Heart right ventricle (tissue), 16 donors: ENCODE data around the gene REM1. TPM values are rescaled to one million over a fixed set of nuclear protein-coding genes. Genes with fewer than 3 reads are reported as not detected.
"Not testable (repeated sequence)": the region's sequence is repeated elsewhere in the genome, so short reads cannot be mapped to it uniquely, and the experiment has no call there.

Source experiments
- ATAC-seq, 8 donors: fragments of 200-7000 bp; cut with Tn5 transposase; one replicate each; pipeline ENCODE4 v1.9.1; 2020; ENCODE audit warnings: mild to moderate bottlenecking in 8 of 8, moderate library complexity in 8 of 8, moderate number of reproducible peaks in 1 of 8
- DNase-seq, 2 donors: peaks; one replicate each; pipeline ENCODE4 v3.0.0-alpha.2; 2020
- H3K27ac ChIP-seq, 10 donors: fragments of 200-600 bp; sonication (generic) in 2 of 10; one replicate each; pipeline versions ENCODE4 v1.5.0 to v1.8.0; 2020 to 2022; ENCODE audit warnings: mild to moderate bottlenecking in 3 of 10
- H3K27me3 ChIP-seq, 7 donors: fragments of 200-600 bp; one replicate each; pipeline ENCODE4 v1.8.0; 2021 to 2022; ENCODE audit warnings: mild to moderate bottlenecking in 2 of 7
- H3K36me3 ChIP-seq, 9 donors: fragments of 200-600 bp; sonication (generic) in 1 of 9; one replicate each; pipeline versions ENCODE4 v1.5.0 to v1.8.0; 2020 to 2022; ENCODE audit warnings: mild to moderate bottlenecking in 2 of 9
- H3K4me1 ChIP-seq, 9 donors: fragments of 200-600 bp; sonication (generic) in 1 of 9; one replicate each; pipeline versions ENCODE4 v1.5.0 to v1.8.0; 2020 to 2022; ENCODE audit warnings: mild to moderate bottlenecking in 4 of 9
- H3K4me3 ChIP-seq, 10 donors: fragments of 200-600 bp; sonication (generic) in 2 of 10; one replicate each; pipeline versions ENCODE4 v1.5.0 to v1.8.0; 2020 to 2022; ENCODE audit warnings: mild to moderate bottlenecking in 7 of 10, moderate library complexity in 2 of 10
- H3K9me3 ChIP-seq, 11 donors: fragments of 200-600 bp in 10 of 11; sonication (generic) in 2 of 11; one replicate each; pipeline versions ENCODE4 v1.5.0 to v1.8.0; 2013 to 2022; ENCODE audit warnings: mild to moderate bottlenecking in 2 of 11, control low read depth in 1 of 11, moderate library complexity in 1 of 11
- WGBS, 2 donors: extraction: QIAGEN DNeasy Blood & Tissue Kit; methylation state at CpG; one replicate each; pipeline ENCODE4 v1.1.7; 2013; ENCODE audit warnings: inconsistent platforms in 1 of 2; 5-methylcytosine and 5-hydroxymethylcytosine counted together
- intact Hi-C, 10 donors: fragments of 100-400 bp; cut with DNase I; formaldehyde crosslinking; loops; one replicate each; pipeline versions ENCODE4 v1.11.1 to v1.14.2; 2022
- long read RNA-seq, 3 donors: library from polyadenylated mRNA; unstranded; transcript quantifications; one replicate each; pipeline ENCODE4 v2.0.0, GENCODE V29; 2020 to 2021
- polyA plus RNA-seq, 2 donors: library from polyadenylated mRNA; stranded (reverse); fragments of 200-250 nt; gene quantifications; one replicate each; pipeline ENCODE4 v1.2.3, GENCODE V29; 2013
- total RNA-seq, 10 donors: library from RNA; stranded (reverse); fragmentation: NEBNext Ultra II Directional in 3 of 10; extraction: Animal tissue kit (Norgen Biotek cat#: 25700) in 3 of 10; gene quantifications; one replicate each; pipeline versions ENCODE4 v1.2.1 to v1.2.4, GENCODE V29; 2021 to 2023
- TF ChIP-seq, protein P1 (sequence below), 9 donors: fragments of 200-600 bp; sonication (generic) in 2 of 9; IDR thresholded peaks; one replicate each; pipeline versions ENCODE4 v1.5.0 to v1.8.0; 2021 to 2022; ENCODE audit warnings: antibody characterized with exemption in 9 of 9, mild to moderate bottlenecking in 5 of 9, moderate library complexity in 1 of 9
- donor health status: Arrhythmogenic right ventricular cardiomyopathy.
- donor health status: ischemic (EF 13 %, LVEDD 7.1; RV severe dilation, severe dysfunction).
- donor health status: healthy with polysubstance abuse.
- donor health status: DM: no; HTN: yes; CAD: no.
- donor health status: DM: no; HTN: no; CAD: no.
- donor health status: ischemic (EF 25% LVEDD 6.9; RV normal size, moderate dysfunction).
- donor health status: ischemic (EF 25% LVEDD 5.7; RV mildly dilated, moderate dysfunction).
- donor health status: healthy.
- donor health status: DM: yes; HTN: yes; CAD: no.
- donor health status: Ischemic cardiomyopathy.
- donor health status: ischemic (EF 35%, LVEDD 5.7; RV mildly dilated, moderate dysfunction).
- donor health status: nonischemic (EF 11% LVEDD 7.7; RV severe dilation, severe dysfunction).
- donor health status: DM: yes; HTN: yes; CAD: no.
- donor health status: PGD.
- donor health status: ischemic (EF 29% LVEDD 5.4; RV normal size, mild dysfunction).
- donor health status: nonischemic (EF 23%, LVEDD 6.1; RV moderate dilation, normal function).

REM1 gene, protein sequence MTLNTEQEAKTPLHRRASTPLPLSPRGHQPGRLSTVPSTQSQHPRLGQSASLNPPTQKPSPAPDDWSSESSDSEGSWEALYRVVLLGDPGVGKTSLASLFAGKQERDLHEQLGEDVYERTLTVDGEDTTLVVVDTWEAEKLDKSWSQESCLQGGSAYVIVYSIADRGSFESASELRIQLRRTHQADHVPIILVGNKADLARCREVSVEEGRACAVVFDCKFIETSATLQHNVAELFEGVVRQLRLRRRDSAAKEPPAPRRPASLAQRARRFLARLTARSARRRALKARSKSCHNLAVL
- 1 to 10 TPM in 7 of 10 donors, under 1 TPM in 3; 0.60 to 3.4 (median 1.3) TPM for total RNA-seq
- polyA plus RNA-seq = 1 to 10 TPM; 3.9 to 7.2 TPM
- long read RNA-seq, donor 1, partial matches to known transcripts = 1 of 4 reads
- long read RNA-seq, donor 1, other reads (novel, unspliced or antisense) = 0 of 4 reads
- long read RNA-seq, donor 2, partial matches to known transcripts = 1 of 5 reads
- long read RNA-seq, donor 2, other reads (novel, unspliced or antisense) = 1 of 5 reads
- long read RNA-seq, donor 3, transcript REM1-201 (5 exons, 1,665 nt) = major isoform, 5 of 7 reads
- long read RNA-seq, donor 3, partial matches to known transcripts = 1 of 7 reads
- long read RNA-seq, donor 3, other reads (novel, unspliced or antisense) = 1 of 7 reads

DNA sequence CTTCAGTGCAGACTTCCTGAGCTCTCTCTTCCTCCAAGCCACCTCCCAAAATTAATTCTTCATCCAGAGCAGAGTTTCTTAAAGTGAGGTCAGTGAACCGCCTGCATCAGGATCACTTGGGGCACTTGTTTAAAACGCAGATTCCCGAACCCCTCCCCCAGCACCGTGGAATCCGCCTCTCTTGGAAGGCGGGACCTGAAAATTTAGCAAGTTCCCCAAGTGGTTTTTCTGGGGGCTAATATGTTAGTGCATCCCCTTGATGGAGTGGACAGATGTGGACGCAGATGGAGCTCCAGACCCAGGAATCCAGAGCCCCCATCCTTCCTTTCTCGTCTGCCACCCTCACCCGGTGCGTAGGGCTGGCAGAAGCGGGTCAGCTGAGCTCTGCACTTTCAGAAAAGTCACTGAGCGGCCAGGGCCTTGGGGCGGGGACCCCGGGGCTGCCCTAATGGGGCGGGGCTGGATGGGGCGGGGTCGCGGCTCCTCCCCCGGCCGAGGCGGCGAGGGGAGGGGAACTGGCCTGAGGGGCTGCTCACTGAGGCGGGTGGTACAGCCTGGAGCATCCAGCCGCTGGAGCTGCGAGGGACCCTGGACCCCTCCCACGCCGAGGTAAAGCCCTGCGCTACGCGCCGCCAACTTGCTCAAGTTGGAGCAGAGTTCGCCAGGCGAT is at the start of gene REM1, which contains the start of gene DEFB124:
Gene REM1 (plus strand): TSS at position 531 of the 670 bp plus-strand sequence. CDS start 1,158 bp downstream, outside the sequence.
Gene DEFB124 (minus strand): TSS at position 370 of the 670 bp plus-strand sequence. CDS start 2,114 bp downstream, outside the sequence.
- peak; percentile 67 to 72 for DNase-seq
- intact Hi-C loops = no loop called here
- 5% methylated on average over 33 of the region's 33 CpGs for WGBS, 2 donors
- Histone ChIP-seq H3K27ac (peak within 1 kb of the TSS; percentile 50 to 89 (median 80)), H3K36me3 (peaks cover 0 to 3% (median 0%) of the 10 kb centered on the region in 9 donors), H3K27me3 (peaks cover 0 to 31% (median 27%) of the 10 kb centered on the region in 7 donors), H3K9me3 (no peaks in the 10 kb centered on the region), H3K4me1 (peaks cover 0 to 35% (median 10%) of the 10 kb centered on the region in 9 donors), H3K4me3 (peak within 1 kb of the TSS; percentile 36 to 70 (median 55))
- TF ChIP-seq, protein P1, sequence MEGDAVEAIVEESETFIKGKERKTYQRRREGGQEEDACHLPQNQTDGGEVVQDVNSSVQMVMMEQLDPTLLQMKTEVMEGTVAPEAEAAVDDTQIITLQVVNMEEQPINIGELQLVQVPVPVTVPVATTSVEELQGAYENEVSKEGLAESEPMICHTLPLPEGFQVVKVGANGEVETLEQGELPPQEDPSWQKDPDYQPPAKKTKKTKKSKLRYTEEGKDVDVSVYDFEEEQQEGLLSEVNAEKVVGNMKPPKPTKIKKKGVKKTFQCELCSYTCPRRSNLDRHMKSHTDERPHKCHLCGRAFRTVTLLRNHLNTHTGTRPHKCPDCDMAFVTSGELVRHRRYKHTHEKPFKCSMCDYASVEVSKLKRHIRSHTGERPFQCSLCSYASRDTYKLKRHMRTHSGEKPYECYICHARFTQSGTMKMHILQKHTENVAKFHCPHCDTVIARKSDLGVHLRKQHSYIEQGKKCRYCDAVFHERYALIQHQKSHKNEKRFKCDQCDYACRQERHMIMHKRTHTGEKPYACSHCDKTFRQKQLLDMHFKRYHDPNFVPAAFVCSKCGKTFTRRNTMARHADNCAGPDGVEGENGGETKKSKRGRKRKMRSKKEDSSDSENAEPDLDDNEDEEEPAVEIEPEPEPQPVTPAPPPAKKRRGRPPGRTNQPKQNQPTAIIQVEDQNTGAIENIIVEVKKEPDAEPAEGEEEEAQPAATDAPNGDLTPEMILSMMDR (IDR thresholded peaks at IDR 0.05) = no peak
- peak; percentile 82 to 94 (median 91) for ATAC-seq

- intact Hi-C loops = no loop called here
These were observed 49.3 kb upstream of the REM1 start for GRCh38 chr20:31425797-31426196.

GRCh38 chr20:31426891-31427551 is 48.1 kb upstream of the REM1 start:
- H3K4me1 ChIP-seq, ATAC-seq, intact Hi-C loops, H3K36me3 ChIP-seq, DNase-seq, H3K27ac ChIP-seq, H3K4me3 ChIP-seq: not testable (repeated sequence)
- Histone ChIP-seq H3K27me3 (peaks cover 0 to 13% (median 5%) of the 10 kb centered on the region in 7 donors), H3K9me3 (peaks cover 0 to 19% (median 0%) of the 10 kb centered on the region in 11 donors)
- WGBS, 2 donors = 87 to 92% methylated on average over 10 to 26 of the region's 48 CpGs

More at GRCh38 chr20:31425797-31426196, 49.3 kb upstream of the REM1 start:
- no peak for ATAC-seq
- no peak overlapping the region for H3K4me3 ChIP-seq
- H3K36me3 ChIP-seq = no peaks in the 10 kb centered on the region
- H3K27me3 ChIP-seq = peaks cover 0 to 13% (median 7%) of the 10 kb centered on the region in 7 donors
- TF ChIP-seq, protein P1 (IDR thresholded peaks at IDR 0.05) = no peak
- no peaks in the 10 kb centered on the region for H3K4me1 ChIP-seq
- DNase-seq = no peak
- no peak overlapping the region for H3K27ac ChIP-seq
- peaks cover 0 to 19% (median 0%) of the 10 kb centered on the region in 11 donors for H3K9me3 ChIP-seq

DNA sequence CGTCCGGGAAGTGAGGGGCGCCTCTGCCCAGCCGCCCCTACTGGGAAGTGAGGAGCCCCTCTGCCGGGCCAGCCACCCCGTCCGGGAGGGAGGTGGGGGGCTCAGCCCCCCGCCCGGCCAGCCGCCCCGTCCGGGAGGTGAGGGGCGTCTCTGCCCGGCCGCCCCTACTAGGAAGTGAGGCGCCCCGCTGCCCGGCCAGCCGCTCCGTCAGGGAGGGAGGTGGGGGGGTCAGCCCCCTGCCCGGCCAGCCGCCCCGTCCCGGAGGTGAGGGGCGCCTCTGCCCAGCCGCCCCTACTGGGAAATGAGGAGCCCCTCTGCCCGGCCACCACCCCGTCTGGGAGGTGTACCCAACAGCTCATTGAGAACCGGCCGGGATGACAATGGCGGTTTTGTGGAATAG is 47.5 kb upstream of the REM1 start:
- H3K36me3 ChIP-seq, H3K27ac ChIP-seq, H3K4me1 ChIP-seq, H3K4me3 ChIP-seq, DNase-seq, intact Hi-C loops, ATAC-seq: not testable (repeated sequence)
- 85 to 91% methylated on average over 4 to 28 of the region's 31 CpGs for WGBS, 2 donors
- Histone ChIP-seq H3K27me3 (peaks cover 0 to 13% (median 5%) of the 10 kb centered on the region in 7 donors), H3K9me3 (peaks cover 0 to 19% (median 0%) of the 10 kb centered on the region in 11 donors)
